ENCODE data around the gene JAM3.

The JAM3 gene

GRCh38 chr11:134068829-134069425 is at the start of gene JAM3:
TSS of gene JAM3 (plus strand) at chr11:134069072. CDS start at chr11:134069084, 12 bp downstream.
- DNase-seq (ENCODE audit: low read depth in 1 of 2, low spot score in 1 of 2), result peak; percentile 92 to 93

- no peak for DNase-seq (ENCODE audit: low read depth in 1 of 2, low spot score in 1 of 2)
These were observed 49.4 kb upstream of the JAM3 start for GRCh38 chr11:134019500-134019899.

- DNase-seq (ENCODE audit: low read depth in 1 of 2, low spot score in 1 of 2), result no peak
These were observed 48.3 kb upstream of the JAM3 start for GRCh38 chr11:134020598-134020997.

GRCh38 chr11:134021326-134021725 is 47.5 kb upstream of the JAM3 start:
- no peak for DNase-seq (ENCODE audit: low read depth in 1 of 2, low spot score in 1 of 2)

- DNase-seq (ENCODE audit: low read depth in 1 of 2, low spot score in 1 of 2), result no peak
These were observed 46.1 kb upstream of the JAM3 start for GRCh38 chr11:134022748-134023147.

- no peak for DNase-seq (ENCODE audit: low read depth in 1 of 2, low spot score in 1 of 2)
These were observed 44.3 kb upstream of the JAM3 start for GRCh38 chr11:134024420-134025081.

- no peak for DNase-seq (ENCODE audit: low read depth in 1 of 2, low spot score in 1 of 2)
These were observed 43.8 kb upstream of the JAM3 start for GRCh38 chr11:134025082-134025429.

- DNase-seq (ENCODE audit: low read depth in 1 of 2, low spot score in 1 of 2), result no peak
These were observed 42.1 kb upstream of the JAM3 start for GRCh38 chr11:134026655-134027343.

GRCh38 chr11:134027671-134028070 is 41.2 kb upstream of the JAM3 start:
- no peak for DNase-seq (ENCODE audit: low read depth in 1 of 2, low spot score in 1 of 2)

GRCh38 chr11:134028368-134028920 is 40.4 kb upstream of the JAM3 start:
- DNase-seq (ENCODE audit: low read depth in 1 of 2, low spot score in 1 of 2), result no peak

- DNase-seq (ENCODE audit: low read depth in 1 of 2, low spot score in 1 of 2), result no peak
These were observed 38.0 kb upstream of the JAM3 start for GRCh38 chr11:134030853-134031252.

- no peak for DNase-seq (ENCODE audit: low read depth in 1 of 2, low spot score in 1 of 2)
These were observed 36.8 kb upstream of the JAM3 start for GRCh38 chr11:134032043-134032442.

- no peak for DNase-seq (ENCODE audit: low read depth in 1 of 2, low spot score in 1 of 2)
These were observed 36.3 kb upstream of the JAM3 start for GRCh38 chr11:134032501-134033091.

GRCh38 chr11:134033276-134033675 is 35.6 kb upstream of the JAM3 start:
- DNase-seq (ENCODE audit: low read depth in 1 of 2, low spot score in 1 of 2), result no peak

GRCh38 chr11:134033696-134034491 is 35.0 kb upstream of the JAM3 start:
- peak; percentile 19 to 31 for DNase-seq (ENCODE audit: low read depth in 1 of 2, low spot score in 1 of 2)

GRCh38 chr11:134034496-134035381 is 34.1 kb upstream of the JAM3 start:
- DNase-seq (ENCODE audit: low read depth in 1 of 2, low spot score in 1 of 2), result no peak

GRCh38 chr11:134036492-134037045 is 32.3 kb upstream of the JAM3 start:
- DNase-seq (ENCODE audit: low read depth in 1 of 2, low spot score in 1 of 2), result peak in 1 of 2 donors; percentile 9

GRCh38 chr11:134037046-134037908 is 31.6 kb upstream of the JAM3 start:
- DNase-seq (ENCODE audit: low read depth in 1 of 2, low spot score in 1 of 2), result peak in 1 of 2 donors; percentile 42

All from activated T-helper 1 cell treated with anti-CD3 and anti-CD28 coated beads, Interleukin-2, amount 50 U/mL, for 16 hours (primary cell).